ENCODE measurements around the gene ACBD4. TPM values are rescaled to one million over a fixed set of nuclear protein-coding genes. Genes with fewer than 3 reads are reported as not detected.

Gene ACBD4
- total and polyA plus RNA-seq, 10 donors: 14.1 to 32.8 (median 21.6) TPM

- peaks cover 0 to 38% (median 27%) of the 10 kb centered on the region in 6 donors for H3K36me3 ChIP-seq
- no peak for DNase-seq
- peaks cover 5 to 31% (median 15%) of the 10 kb centered on the region in 6 donors for H3K4me1 ChIP-seq
- no peaks in the 10 kb centered on the region for H3K9me3 ChIP-seq
- 65 to 89% (median 70%) methylated on average over 15 to 16 of the region's 16 CpGs for WGBS, 5 donors
- intact Hi-C loops (cut with DNase I; ENCODE audit: low total_unique reads): no loop called here
- no peak overlapping the region for H3K4me3 ChIP-seq
- TF ChIP-seq POLR2AphosphoS5 (IDR thresholded peaks at IDR 0.05): peak in 1 of 3 donors; percentile 34
- TF ChIP-seq CTCF (IDR thresholded peaks at IDR 0.05 in 8 of 11, conservative IDR thresholded peaks at IDR 0.05 in 3 of 11): peak in 2 of 11 experiments; percentile 8 to 9
- no peak for TF ChIP-seq POLR2A (IDR thresholded peaks at IDR 0.05)
- H3K27ac ChIP-seq: peak overlapping the region in 5 of 8 donors; percentile 42 to 67 (median 61)
- H3K27me3 ChIP-seq (replicated peaks in 1 of 7): no peaks in the 10 kb centered on the region
Measured at GRCh38 chr17:45110676-45111611, 24.5 kb upstream of the ACBD4 start.

DNA sequence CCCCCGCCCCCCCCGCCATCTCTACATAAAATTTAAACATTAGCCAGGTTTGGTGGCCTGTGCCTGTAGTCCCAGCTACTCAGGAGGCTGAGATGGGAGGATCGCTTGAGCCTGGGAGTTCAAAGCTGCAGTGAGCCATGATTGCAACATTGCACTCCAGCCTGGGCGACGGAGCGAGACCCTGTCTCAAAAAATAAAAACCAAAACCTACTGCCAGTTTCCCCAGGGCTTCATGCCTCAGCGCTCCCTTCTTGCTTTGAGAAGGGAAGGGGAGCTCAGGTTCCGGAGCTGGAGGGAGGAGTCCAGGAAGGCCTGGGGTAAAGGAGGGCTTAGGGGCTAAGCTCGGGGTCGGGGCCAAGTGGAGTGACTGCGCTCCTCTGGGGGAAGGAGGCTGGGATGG lies 23.6 kb upstream of the ACBD4 start:
- no peaks in the 10 kb centered on the region for H3K9me3 ChIP-seq
- peak overlapping the region in 3 of 8 donors; percentile 48 to 67 (median 62) for H3K27ac ChIP-seq

GRCh38 chr17:45112559-45113423 lies 22.7 kb upstream of the ACBD4 start:
- Histone ChIP-seq H3K4me3 (no peak overlapping the region), H3K4me1 (peaks cover 5 to 31% (median 15%) of the 10 kb centered on the region in 6 donors), H3K27ac (no peak overlapping the region), H3K36me3 (peaks cover 0 to 20% (median 9%) of the 10 kb centered on the region in 6 donors), H3K27me3 (replicated peaks in 1 of 7) (no peaks in the 10 kb centered on the region), H3K9me3 (no peaks in the 10 kb centered on the region)
- DNase-seq: no peak
- no peak for TF ChIP-seq POLR2A (IDR thresholded peaks at IDR 0.05)
- peak in 1 of 3 donors; percentile 10 for TF ChIP-seq POLR2AphosphoS5 (IDR thresholded peaks at IDR 0.05)
- intact Hi-C loops (cut with DNase I; ENCODE audit: low total_unique reads): no loop called here
- WGBS, 5 donors: 92 to 97% (median 94%) methylated on average over 20 to 23 of the region's 23 CpGs

More for the DNA sequence above, 23.6 kb upstream of the ACBD4 start:
- no peak for DNase-seq
- peaks cover 0 to 29% (median 18%) of the 10 kb centered on the region in 6 donors for H3K36me3 ChIP-seq
- WGBS, 5 donors: 59 to 85% (median 73%) methylated on average over 11 of the region's 11 CpGs
- intact Hi-C loops (cut with DNase I; ENCODE audit: low total_unique reads): no loop called here
- H3K4me1 ChIP-seq: peaks cover 5 to 31% (median 15%) of the 10 kb centered on the region in 6 donors
- no peak for TF ChIP-seq POLR2A (IDR thresholded peaks at IDR 0.05)
- TF ChIP-seq CTCF (IDR thresholded peaks at IDR 0.05 in 8 of 11, conservative IDR thresholded peaks at IDR 0.05 in 3 of 11): no peak
- no peak for TF ChIP-seq POLR2AphosphoS5 (IDR thresholded peaks at IDR 0.05)
- H3K27me3 ChIP-seq (replicated peaks in 1 of 7): no peaks in the 10 kb centered on the region
- no peak overlapping the region for H3K4me3 ChIP-seq

GRCh38 chr17:45113424-45113754 lies 22.1 kb upstream of the ACBD4 start:
- H3K36me3 ChIP-seq: peaks cover 0 to 16% (median 3%) of the 10 kb centered on the region in 6 donors

More at GRCh38 chr17:45113424-45113754, 22.1 kb upstream of the ACBD4 start:
- DNase-seq: no peak
- Histone ChIP-seq H3K4me3 (no peak overlapping the region), H3K9me3 (no peaks in the 10 kb centered on the region), H3K27me3 (replicated peaks in 1 of 7) (no peaks in the 10 kb centered on the region), H3K27ac (no peak overlapping the region), H3K4me1 (peaks cover 5 to 31% (median 15%) of the 10 kb centered on the region in 6 donors)
- WGBS, 5 donors: 80 to 98% (median 88%) methylated on average over 1 to 9 of the region's 9 CpGs; no CpG with 5 or more reads in 1 of the 5 donors
- TF ChIP-seq POLR2AphosphoS5 (IDR thresholded peaks at IDR 0.05) (no peak), POLR2A (IDR thresholded peaks at IDR 0.05) (no peak), CTCF (IDR thresholded peaks at IDR 0.05 in 8 of 11, conservative IDR thresholded peaks at IDR 0.05 in 3 of 11) (no peak)
- intact Hi-C loops (cut with DNase I; ENCODE audit: low total_unique reads): no loop called here

All from spleen (tissue), 11 donors.